ENCODE results near the gene RHOT1. TPM values are rescaled to one million over a fixed set of nuclear protein-coding genes. Genes with fewer than 3 reads are reported as not detected.
"Not testable (repeated sequence)": the region's sequence is repeated elsewhere in the genome, so short reads cannot be mapped to it uniquely, and the experiment has no call there.

RHOT1 gene
- total RNA-seq, 1 experiment from 2014 or later, result 44.7 TPM

GRCh38 chr17:32150358-32150757, 8.1 kb downstream of the RHOT1 start:
- DNase-seq (ENCODE audit: low read depth), result no peak
- in situ Hi-C loops (cut with HindIII; ENCODE audit: low pct_unique_long_range_greater_than_20kb, low sequenced_read_pairs), result no loop called here

- in situ Hi-C loops (cut with HindIII; ENCODE audit: low pct_unique_long_range_greater_than_20kb, low sequenced_read_pairs), result no loop called here
- DNase-seq (ENCODE audit: low read depth), result no peak
These were observed 9.8 kb downstream of the RHOT1 start for GRCh38 chr17:32152130-32152529.

DNA sequence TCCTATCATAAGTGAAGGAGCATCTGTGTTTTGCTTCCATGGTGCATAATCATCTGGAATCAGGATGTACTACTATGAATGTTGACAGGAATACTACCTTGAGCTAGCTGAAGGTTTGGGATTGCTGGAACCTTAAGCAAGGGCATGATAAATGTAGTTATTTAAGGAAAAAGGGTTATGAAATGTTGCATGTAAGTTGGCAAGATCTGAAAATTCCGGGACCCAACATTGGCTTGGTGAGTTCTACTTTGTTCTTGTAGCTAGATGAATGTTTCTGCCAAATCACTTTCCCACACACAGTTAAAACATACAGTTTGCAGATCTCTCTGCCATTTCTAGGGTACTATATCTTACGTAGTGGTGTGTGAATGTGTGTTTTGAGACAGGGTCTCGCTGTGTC, 13.6 kb downstream of the RHOT1 start:
- in situ Hi-C loops (cut with HindIII; ENCODE audit: low pct_unique_long_range_greater_than_20kb, low sequenced_read_pairs), result no loop called here
- no peak for DNase-seq (ENCODE audit: low read depth)

DNA sequence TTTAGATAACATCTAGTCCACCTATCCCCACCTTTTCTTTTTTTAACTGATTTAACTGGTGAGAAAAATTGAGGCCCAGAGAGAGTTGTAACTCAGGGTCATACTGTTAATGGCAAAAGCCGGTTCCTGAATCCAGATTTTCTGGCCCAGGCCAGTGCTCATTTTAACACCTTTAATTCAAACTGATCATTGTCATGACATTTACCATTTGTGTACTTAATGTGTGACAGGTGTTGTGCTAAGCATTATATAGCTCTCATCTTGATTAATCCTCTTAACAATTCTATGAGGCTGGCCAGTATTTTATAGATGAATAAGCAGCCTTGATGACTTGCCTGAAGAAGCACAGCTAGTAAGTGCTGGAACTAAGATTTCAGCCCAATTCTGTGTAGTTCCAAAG, 14.4 kb downstream of the RHOT1 start:
- DNase-seq (ENCODE audit: low read depth), result no peak
- in situ Hi-C loops (cut with HindIII; ENCODE audit: low pct_unique_long_range_greater_than_20kb, low sequenced_read_pairs), result no loop called here

DNA sequence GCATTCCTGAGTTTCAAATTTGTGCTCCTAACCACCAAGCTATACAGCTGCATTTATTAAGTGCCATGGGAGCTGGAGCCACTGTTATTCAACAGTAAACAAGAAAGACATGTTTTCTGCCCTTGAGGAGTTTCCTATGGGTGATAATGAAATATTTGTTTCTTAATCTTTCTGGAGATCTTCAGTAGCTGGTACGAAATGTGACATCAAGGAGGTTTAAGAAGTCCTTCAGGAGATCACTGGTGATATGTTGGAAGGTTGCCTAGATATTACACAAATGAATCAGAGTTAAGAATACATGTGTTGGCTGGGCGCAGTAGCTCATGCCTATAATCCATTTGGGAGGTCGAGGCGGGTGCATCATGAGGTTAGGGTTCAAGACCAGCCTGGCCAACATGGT, 14.9 kb downstream of the RHOT1 start:
- no peak for DNase-seq (ENCODE audit: low read depth)
- in situ Hi-C loops (cut with HindIII; ENCODE audit: low pct_unique_long_range_greater_than_20kb, low sequenced_read_pairs), result no loop called here

- in situ Hi-C loops (cut with HindIII; ENCODE audit: low pct_unique_long_range_greater_than_20kb, low sequenced_read_pairs), result no loop called here
These were observed 16.7 kb downstream of the RHOT1 start for GRCh38 chr17:32158870-32159585.

GRCh38 chr17:32159586-32160438, 17.5 kb downstream of the RHOT1 start:
- DNase-seq (ENCODE audit: low read depth), result peak; percentile 58
- in situ Hi-C loops (cut with HindIII; ENCODE audit: low pct_unique_long_range_greater_than_20kb, low sequenced_read_pairs), result no loop called here

More at GRCh38 chr17:32158870-32159585, 16.7 kb downstream of the RHOT1 start:
- DNase-seq (ENCODE audit: low read depth), result no peak

DNA sequence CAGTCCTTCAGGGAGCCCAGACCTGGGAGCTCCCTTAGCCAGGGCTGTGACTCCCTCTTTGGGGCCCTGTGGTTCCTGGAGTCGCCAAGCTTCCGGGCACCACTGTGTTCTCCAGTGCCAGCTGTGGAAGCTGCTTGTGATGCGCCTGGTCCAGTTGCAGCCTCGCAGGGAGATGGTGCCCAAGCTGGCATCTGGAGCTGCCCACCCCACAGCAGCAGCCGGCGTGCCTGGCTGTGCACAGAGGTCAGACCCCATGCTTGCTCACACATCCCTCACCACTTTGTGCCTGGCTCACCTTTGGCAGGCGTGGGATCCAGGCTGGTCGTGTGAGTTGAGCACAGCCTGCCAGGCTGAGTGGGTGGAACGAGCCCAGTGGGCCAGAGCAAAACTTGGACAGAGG, 18.2 kb downstream of the RHOT1 start:
- DNase-seq (ENCODE audit: low read depth), result no peak

GRCh38 chr17:32161029-32161428, 18.7 kb downstream of the RHOT1 start:
- peak; percentile 94 for DNase-seq (ENCODE audit: low read depth)
- in situ Hi-C loops (cut with HindIII; ENCODE audit: low pct_unique_long_range_greater_than_20kb, low sequenced_read_pairs), result no loop called here

More for the DNA sequence above, 18.2 kb downstream of the RHOT1 start:
- in situ Hi-C loops (cut with HindIII; ENCODE audit: low pct_unique_long_range_greater_than_20kb, low sequenced_read_pairs), result no loop called here

GRCh38 chr17:32161506-32162365, 19.4 kb downstream of the RHOT1 start:
- in situ Hi-C loops (cut with HindIII; ENCODE audit: low pct_unique_long_range_greater_than_20kb, low sequenced_read_pairs), result no loop called here
- peak; percentile 97 for DNase-seq (ENCODE audit: low read depth)

GRCh38 chr17:32174889-32175288, 32.6 kb downstream of the RHOT1 start:
- in situ Hi-C loops (cut with HindIII; ENCODE audit: low pct_unique_long_range_greater_than_20kb, low sequenced_read_pairs), result no loop called here
- no peak for DNase-seq (ENCODE audit: low read depth)

- in situ Hi-C loops (cut with HindIII; ENCODE audit: low pct_unique_long_range_greater_than_20kb, low sequenced_read_pairs); DNase-seq (ENCODE audit: low read depth): not testable (repeated sequence)
These were observed 36.4 kb downstream of the RHOT1 start for GRCh38 chr17:32178679-32179078.

GRCh38 chr17:32179103-32179502, 36.8 kb downstream of the RHOT1 start:
- in situ Hi-C loops (cut with HindIII; ENCODE audit: low pct_unique_long_range_greater_than_20kb, low sequenced_read_pairs); DNase-seq (ENCODE audit: low read depth): not testable (repeated sequence)

GRCh38 chr17:32179526-32179925, 37.2 kb downstream of the RHOT1 start:
- in situ Hi-C loops (cut with HindIII; ENCODE audit: low pct_unique_long_range_greater_than_20kb, low sequenced_read_pairs); DNase-seq (ENCODE audit: low read depth): not testable (repeated sequence)

- in situ Hi-C loops (cut with HindIII; ENCODE audit: low pct_unique_long_range_greater_than_20kb, low sequenced_read_pairs); DNase-seq (ENCODE audit: low read depth): not testable (repeated sequence)
These were observed 38.0 kb downstream of the RHOT1 start for GRCh38 chr17:32180262-32180661.

GRCh38 chr17:32185875-32186274, 43.6 kb downstream of the RHOT1 start:
- DNase-seq (ENCODE audit: low read depth), result no peak
- in situ Hi-C loops (cut with HindIII; ENCODE audit: low pct_unique_long_range_greater_than_20kb, low sequenced_read_pairs), result no loop called here

DNA sequence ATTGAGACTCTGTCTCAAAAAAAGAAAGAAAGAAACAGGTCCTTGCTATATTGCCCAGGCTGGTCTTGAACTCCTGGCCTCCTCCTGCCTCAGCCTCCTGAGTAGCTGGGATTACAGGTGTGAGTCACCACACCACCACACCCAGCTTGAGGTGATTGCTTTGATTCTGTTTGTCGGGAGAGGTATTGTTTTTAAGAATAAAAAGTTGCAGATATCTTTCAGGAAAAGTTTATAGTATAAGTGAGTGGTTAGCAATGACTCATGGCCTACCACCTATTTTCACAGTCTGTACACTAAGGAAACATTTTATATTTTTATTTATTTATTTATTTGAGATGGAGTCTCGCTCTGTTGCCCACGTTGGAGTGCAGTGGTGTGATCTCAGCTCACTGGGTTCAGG, 45.0 kb downstream of the RHOT1 start:
- in situ Hi-C loops (cut with HindIII; ENCODE audit: low pct_unique_long_range_greater_than_20kb, low sequenced_read_pairs), result no loop called here
- DNase-seq (ENCODE audit: low read depth), result no peak

DNA sequence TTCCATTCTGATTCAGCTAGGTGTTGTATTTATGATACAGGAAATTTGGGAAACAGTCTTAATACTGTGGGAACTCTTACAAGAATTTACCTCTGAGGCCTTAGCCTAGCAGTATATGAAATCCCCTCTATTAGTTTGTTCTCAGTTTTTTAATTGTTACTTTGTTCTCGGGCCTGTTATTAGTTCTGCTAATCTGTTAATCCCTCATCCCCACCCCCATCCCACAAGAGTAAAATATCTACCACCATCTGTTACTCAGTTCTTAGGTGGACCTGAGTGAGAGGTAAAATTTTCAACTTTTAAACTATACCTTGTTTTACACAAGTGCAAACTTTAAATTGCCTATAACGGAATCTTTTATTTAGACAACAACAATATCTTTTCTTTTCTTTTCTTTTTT, 47.0 kb downstream of the RHOT1 start:
- DNase-seq (ENCODE audit: low read depth), result no peak
- in situ Hi-C loops (cut with HindIII; ENCODE audit: low pct_unique_long_range_greater_than_20kb, low sequenced_read_pairs), result no loop called here

- in situ Hi-C loops (cut with HindIII; ENCODE audit: low pct_unique_long_range_greater_than_20kb, low sequenced_read_pairs), result no loop called here
- no peak for DNase-seq (ENCODE audit: low read depth)
These were observed 49.0 kb downstream of the RHOT1 start for GRCh38 chr17:32191306-32191705.

Data from Caki2 (cell line).